ENCODE results near the gene FAM76A.

The FAM76A gene

DNA sequence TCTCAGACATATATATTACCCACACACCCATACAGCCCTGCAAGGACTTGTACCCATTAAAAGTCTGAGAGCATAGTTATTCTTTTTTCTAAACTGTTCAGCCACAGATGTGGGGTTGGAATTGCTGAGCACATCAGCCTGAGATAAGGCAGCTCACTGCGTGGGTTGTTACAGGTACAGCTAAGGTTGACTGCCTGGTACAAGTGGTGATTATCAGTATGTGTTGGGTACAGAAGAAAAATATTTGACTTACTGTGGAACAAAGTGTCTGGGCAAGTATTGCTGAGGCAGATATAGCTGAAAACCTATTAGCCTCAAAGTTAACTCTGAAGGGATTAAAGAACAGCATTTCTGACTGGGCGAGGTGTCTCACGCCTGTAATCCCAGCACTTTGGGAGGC, 52.3 kb downstream of the FAM76A start:
- H3K4me3 ChIP-seq (IDR thresholded peaks at IDR 0.05; ENCODE audit: insufficient read depth, low read depth, low read length), result no peak overlapping the region
- H3K4me1 ChIP-seq (ENCODE audit: low read depth, poor library complexity, severe bottlenecking), result peaks cover 11% of the 10 kb centered on the region
- peaks cover 28% of the 10 kb centered on the region; the same call in 1 of the 2 replicates for H3K79me2 ChIP-seq (ENCODE audit: insufficient read depth, low read depth)
- H3K27me3 ChIP-seq (ENCODE audit: insufficient read depth, low read depth), result no peaks in the 10 kb centered on the region
- H4K20me1 ChIP-seq (ENCODE audit: insufficient read depth), result no peaks in the 10 kb centered on the region
- no peak overlapping the region for H2AFZ ChIP-seq (ENCODE audit: low read depth)
- TF ChIP-seq, protein P1, sequence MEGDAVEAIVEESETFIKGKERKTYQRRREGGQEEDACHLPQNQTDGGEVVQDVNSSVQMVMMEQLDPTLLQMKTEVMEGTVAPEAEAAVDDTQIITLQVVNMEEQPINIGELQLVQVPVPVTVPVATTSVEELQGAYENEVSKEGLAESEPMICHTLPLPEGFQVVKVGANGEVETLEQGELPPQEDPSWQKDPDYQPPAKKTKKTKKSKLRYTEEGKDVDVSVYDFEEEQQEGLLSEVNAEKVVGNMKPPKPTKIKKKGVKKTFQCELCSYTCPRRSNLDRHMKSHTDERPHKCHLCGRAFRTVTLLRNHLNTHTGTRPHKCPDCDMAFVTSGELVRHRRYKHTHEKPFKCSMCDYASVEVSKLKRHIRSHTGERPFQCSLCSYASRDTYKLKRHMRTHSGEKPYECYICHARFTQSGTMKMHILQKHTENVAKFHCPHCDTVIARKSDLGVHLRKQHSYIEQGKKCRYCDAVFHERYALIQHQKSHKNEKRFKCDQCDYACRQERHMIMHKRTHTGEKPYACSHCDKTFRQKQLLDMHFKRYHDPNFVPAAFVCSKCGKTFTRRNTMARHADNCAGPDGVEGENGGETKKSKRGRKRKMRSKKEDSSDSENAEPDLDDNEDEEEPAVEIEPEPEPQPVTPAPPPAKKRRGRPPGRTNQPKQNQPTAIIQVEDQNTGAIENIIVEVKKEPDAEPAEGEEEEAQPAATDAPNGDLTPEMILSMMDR (conservative IDR thresholded peaks at IDR 0.05; ENCODE audit: low read depth, low read length), result no peak
- H3K4me2 ChIP-seq, result no peak overlapping the region
- no peak overlapping the region for H3K27ac ChIP-seq
- H3K36me3 ChIP-seq (ENCODE audit: insufficient read depth), result no peaks in the 10 kb centered on the region
- H3K9ac ChIP-seq, result no peak overlapping the region

DNA sequence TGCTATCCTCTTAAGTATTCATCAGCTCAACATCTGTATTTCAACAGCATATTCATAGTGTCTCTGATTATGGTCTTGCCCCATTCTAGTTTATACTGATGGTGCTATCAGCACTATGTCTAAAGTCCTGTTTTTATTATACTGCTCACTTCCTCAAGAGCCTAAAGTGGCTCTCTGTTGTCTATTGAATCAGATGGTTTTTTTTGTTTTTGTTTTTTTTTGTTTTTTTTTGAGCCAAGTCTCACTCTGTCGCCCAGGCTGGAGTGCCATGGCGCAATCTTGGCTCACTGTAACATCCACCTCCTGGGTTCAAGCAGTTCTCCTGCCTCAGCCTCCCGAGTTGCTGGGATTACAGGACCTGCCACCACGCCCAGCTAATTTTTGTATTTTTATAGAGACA, 53.4 kb downstream of the FAM76A start:
- H2AFZ ChIP-seq (ENCODE audit: low read depth), result no peak overlapping the region
- no peak overlapping the region for H3K4me3 ChIP-seq (IDR thresholded peaks at IDR 0.05; ENCODE audit: insufficient read depth, low read depth, low read length)
- H3K27me3 ChIP-seq (ENCODE audit: insufficient read depth, low read depth), result no peaks in the 10 kb centered on the region
- no peak overlapping the region for H3K9ac ChIP-seq
- H3K4me2 ChIP-seq, result no peak overlapping the region
- H3K79me2 ChIP-seq (ENCODE audit: insufficient read depth, low read depth), result peaks cover 18% of the 10 kb centered on the region; the same call in 1 of the 2 replicates
- H3K36me3 ChIP-seq (ENCODE audit: insufficient read depth), result no peaks in the 10 kb centered on the region
- no peaks in the 10 kb centered on the region for H4K20me1 ChIP-seq (ENCODE audit: insufficient read depth)
- H3K27ac ChIP-seq, result no peak overlapping the region
- peaks cover 8% of the 10 kb centered on the region for H3K4me1 ChIP-seq (ENCODE audit: low read depth, poor library complexity, severe bottlenecking)
- TF ChIP-seq, protein P1 (conservative IDR thresholded peaks at IDR 0.05; ENCODE audit: low read depth, low read length), result no peak

DNA sequence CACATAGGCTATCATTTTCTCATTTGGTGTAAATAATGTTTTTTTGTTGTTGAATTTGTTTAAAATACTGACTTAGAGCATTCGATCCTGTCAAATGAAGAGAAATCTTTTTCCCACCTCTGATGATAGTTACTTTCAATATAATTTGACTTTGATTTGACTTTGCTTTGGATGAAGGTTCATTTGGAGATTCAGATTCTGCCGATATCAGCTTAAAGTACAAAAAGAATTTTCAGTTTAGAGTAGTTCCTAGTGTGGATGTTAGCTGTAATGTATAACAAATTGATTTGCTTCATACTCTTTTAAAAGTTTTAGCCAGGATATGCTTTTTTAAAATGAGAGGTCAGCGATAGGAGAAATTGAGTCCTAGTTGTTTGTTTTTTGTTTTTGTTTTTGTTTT, 57.2 kb downstream of the FAM76A start:
- Histone ChIP-seq H3K27me3 (ENCODE audit: insufficient read depth, low read depth) (no peaks in the 10 kb centered on the region), H3K79me2 (ENCODE audit: insufficient read depth, low read depth) (no peaks in the 10 kb centered on the region; the same call in 1 of the 2 replicates), H2AFZ (ENCODE audit: low read depth) (no peak overlapping the region), H4K20me1 (ENCODE audit: insufficient read depth) (no peaks in the 10 kb centered on the region), H3K4me2 (no peak overlapping the region), H3K36me3 (ENCODE audit: insufficient read depth) (no peaks in the 10 kb centered on the region), H3K4me3 (IDR thresholded peaks at IDR 0.05; ENCODE audit: insufficient read depth, low read depth, low read length) (no peak overlapping the region), H3K27ac (no peak overlapping the region), H3K4me1 (ENCODE audit: low read depth, poor library complexity, severe bottlenecking) (peaks cover 5% of the 10 kb centered on the region), H3K9ac (no peak overlapping the region)
- TF ChIP-seq, protein P1 (conservative IDR thresholded peaks at IDR 0.05; ENCODE audit: low read depth, low read length), result no peak

DNA sequence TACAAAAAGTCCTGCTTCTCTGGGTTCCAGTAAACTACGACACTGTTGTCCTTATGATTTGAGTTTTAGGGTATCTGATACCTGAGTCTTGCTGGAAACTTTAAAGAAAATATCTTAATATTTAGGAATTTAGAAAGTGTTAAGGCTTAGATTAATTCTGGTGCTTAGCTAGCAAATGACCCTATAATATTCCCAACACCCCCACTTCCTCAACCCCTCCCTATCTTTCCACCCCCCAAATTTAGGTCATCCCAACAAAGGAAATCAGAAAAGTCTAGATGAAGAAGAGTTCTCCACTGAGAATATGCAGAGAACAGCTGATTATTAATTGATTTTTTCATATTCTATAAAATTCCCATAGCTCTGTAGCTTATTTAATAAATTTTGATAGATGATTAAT, 58.9 kb downstream of the FAM76A start:
- H4K20me1 ChIP-seq (ENCODE audit: insufficient read depth), result no peaks in the 10 kb centered on the region
- no peak overlapping the region for H3K9ac ChIP-seq
- H3K36me3 ChIP-seq (ENCODE audit: insufficient read depth), result no peaks in the 10 kb centered on the region
- H3K4me1 ChIP-seq (ENCODE audit: low read depth, poor library complexity, severe bottlenecking), result peaks cover 10% of the 10 kb centered on the region
- no peak overlapping the region for H3K27ac ChIP-seq
- H3K27me3 ChIP-seq (ENCODE audit: insufficient read depth, low read depth), result no peaks in the 10 kb centered on the region
- no peak overlapping the region for H2AFZ ChIP-seq (ENCODE audit: low read depth)
- no peaks in the 10 kb centered on the region; the same call in 1 of the 2 replicates for H3K79me2 ChIP-seq (ENCODE audit: insufficient read depth, low read depth)
- TF ChIP-seq, protein P1 (conservative IDR thresholded peaks at IDR 0.05; ENCODE audit: low read depth, low read length), result no peak
- H3K4me2 ChIP-seq, result no peak overlapping the region
- no peak overlapping the region for H3K4me3 ChIP-seq (IDR thresholded peaks at IDR 0.05; ENCODE audit: insufficient read depth, low read depth, low read length)
